RWPE1 (cell line): ENCODE data around the gene IDH3G.

Experiments used
- CTCF ChIA-PET: fragments of 350-600 bp; sonication (Branson Sonifier 250); formaldehyde crosslinking; extraction: SDS; loops from one replicate; lab custom pipeline; 2021; lab: Yijun Ruan, JAX
- POLR2A ChIA-PET: fragments of 400-600 bp; formaldehyde crosslinking; extraction: SDS; loops from one replicate; lab custom pipeline; 2020; ENCODE audit warnings: antibody characterized with exemption; ENCODE audit not compliant: low non-redundant PET; lab: Yijun Ruan, JAX
- DNase-seq: peaks from one replicate; pipeline ENCODE4 v3.0.0; 2012; ENCODE audit warnings: low spot score
- H3K27ac ChIP-seq: fragments of 450-650 bp; 2 replicates; pipeline ENCODE4 v1.5.1; 2017
- CTCF ChIP-seq: fragments of 450-650 bp; conservative IDR thresholded peaks from 2 replicates; pipeline ENCODE4 v1.5.1; 2017; ENCODE audit warnings: low read depth, mild to moderate bottlenecking

IDH3G gene

GRCh38 chrX:153778181-153778580, 16.0 kb downstream of the IDH3G start:
- POLR2A ChIA-PET, result no interaction called here
- CTCF ChIA-PET, result interaction anchor here (0.5 to 1.4 kb wide), 7 partner anchors 8 to 38 kb away, joined by 3 to 5 read pairs (median 3); partner anchors contain the start of gene PLXNB3

GRCh38 chrX:153777261-153778090, 16.7 kb downstream of the IDH3G start:
- ChIA-PET CTCF (interaction anchor here (0.5 to 0.7 kb wide), 2 partner anchors 23 to 38 kb away, joined by 3 read pairs; no protein-coding TSS in a partner anchor), POLR2A (interaction anchor here (0.6 kb wide), 1 partner anchor 7 kb away, joined by 5 read pairs; no protein-coding TSS in a partner anchor)
- peak overlapping the region; percentile 83 for H3K27ac ChIP-seq
- TF ChIP-seq CTCF, result no peak
- DNase-seq, result no peak

More at GRCh38 chrX:153778181-153778580, 16.0 kb downstream of the IDH3G start:
- TF ChIP-seq CTCF, result no peak
- no peak for DNase-seq
- peak overlapping the region; percentile 83 for H3K27ac ChIP-seq

- H3K27ac ChIP-seq, result peak overlapping the region; percentile 83
- POLR2A ChIA-PET, result interaction anchor here (0.6 kb wide), 1 partner anchor 8 kb away, joined by 5 read pairs; no protein-coding TSS in a partner anchor
- no peak for TF ChIP-seq CTCF
- CTCF ChIA-PET, result no interaction called here
- DNase-seq, result no peak
These were observed 17.5 kb downstream of the IDH3G start for GRCh38 chrX:153776611-153777045.

GRCh38 chrX:153776120-153776599, 18.0 kb downstream of the IDH3G start:
- CTCF ChIA-PET, result no interaction called here
- TF ChIP-seq CTCF, result no peak
- peak overlapping the region; percentile 83 for H3K27ac ChIP-seq
- POLR2A ChIA-PET, result no interaction called here
- DNase-seq, result no peak

- DNase-seq, result no peak
- CTCF ChIA-PET, result no interaction called here
- no peak for TF ChIP-seq CTCF
- H3K27ac ChIP-seq, result peak overlapping the region; percentile 83
- POLR2A ChIA-PET, result no interaction called here
These were observed 18.7 kb downstream of the IDH3G start for GRCh38 chrX:153775293-153776119.
